OCI-LY3 (cell line): ENCODE measurements around the gene DPP10.

Experiments
- H2AFZ ChIP-seq: fragments of 200-600, 300-600 bp; shearing (Covaris generic); 2 replicates; pipeline ENCODE4 v1.6.0; 2014; ENCODE audit warnings: antibody characterized with exemption, low read depth, low read length
- H3K27ac ChIP-seq: fragments of 200-600, 300-600 bp; sonication (generic); 2 replicates; pipeline ENCODE4 v1.5.1; 2014; ENCODE audit warnings: mild to moderate bottlenecking, low read length, moderate library complexity, mixed read lengths
- H3K27me3 ChIP-seq: fragments of 200-600, 300-600 bp; sonication (generic); 2 replicates; pipeline ENCODE4 v1.6.1; 2014; ENCODE audit warnings: low read depth, low read length, mixed read lengths
- H3K36me3 ChIP-seq: fragments of 200-600, 300-600 bp; sonication (generic); replicated peaks from 2 replicates; pipeline ENCODE3; 2014; ENCODE audit warnings: low read depth, low read length, mixed read lengths
- H3K4me1 ChIP-seq: fragments of 300-600, 200-600 bp; sonication (generic); 2 replicates; pipeline ENCODE4 v1.6.1; 2014; ENCODE audit warnings: low read length, mixed read lengths
- H3K4me2 ChIP-seq: fragments of 200-600, 300-600 bp; sonication (generic); 2 replicates; pipeline ENCODE4 v1.6.1; 2014; ENCODE audit warnings: low read length, mixed read lengths
- H3K4me3 ChIP-seq: fragments of 300-600, 200-600 bp; sonication (generic); 2 replicates; pipeline ENCODE4 v1.5.1; 2014; ENCODE audit warnings: antibody characterized with exemption, mild to moderate bottlenecking, low read length, moderate library complexity
- H3K79me2 ChIP-seq: fragments of 300-600, 200-600 bp; shearing (Covaris generic); 2 replicates; pipeline ENCODE4 v1.6.1; 2014; ENCODE audit warnings: mild to moderate bottlenecking, low read length, mixed read lengths
- H3K9ac ChIP-seq: fragments of 300-600, 200-600 bp; shearing (Covaris generic); 2 replicates; pipeline ENCODE4 v1.6.0; 2014; ENCODE audit warnings: mild to moderate bottlenecking, low read length, moderate library complexity
- H3K9me3 ChIP-seq: fragments of 200-600, 300-600 bp; shearing (Covaris generic); 2 replicates; pipeline ENCODE4 v1.6.1; 2014; ENCODE audit warnings: low read length, mixed read lengths; ENCODE audit not compliant: insufficient read depth
- H4K20me1 ChIP-seq: fragments of 200-600, 300-600 bp; sonication (generic); 2 replicates; pipeline ENCODE4 v1.6.1; 2016; ENCODE audit warnings: low read length, mixed read lengths; ENCODE audit not compliant: insufficient read depth
- CTCF ChIP-seq: fragments of 200-600, 300-600 bp; sonication (generic); IDR thresholded peaks from 2 replicates; pipeline ENCODE4 v1.5.1; 2014; ENCODE audit warnings: antibody characterized with exemption, low read length, low read depth
- EZH2phosphoT487 ChIP-seq: fragments of 200-600 bp; shearing (Covaris generic); IDR thresholded peaks from 2 replicates; pipeline ENCODE4 v1.6.1; 2018; ENCODE audit warnings: antibody characterized with exemption, mixed run types, low read depth

The DPP10 gene

GRCh38 chr2:115558725-115559124 is 1116.3 kb downstream of the DPP10 start:
- TF ChIP-seq EZH2phosphoT487 = no peak
- TF ChIP-seq CTCF = no peak
- no peaks in the 10 kb centered on the region for H3K36me3 ChIP-seq
- no peaks in the 10 kb centered on the region for H4K20me1 ChIP-seq
- H3K27ac ChIP-seq = no peak overlapping the region
- no peaks in the 10 kb centered on the region for H3K27me3 ChIP-seq
- no peaks in the 10 kb centered on the region for H3K9me3 ChIP-seq
- H3K4me3 ChIP-seq = no peak overlapping the region
- no peak overlapping the region for H2AFZ ChIP-seq
- no peaks in the 10 kb centered on the region for H3K79me2 ChIP-seq
- no peak overlapping the region for H3K9ac ChIP-seq
- no peaks in the 10 kb centered on the region for H3K4me1 ChIP-seq
- no peak overlapping the region for H3K4me2 ChIP-seq

GRCh38 chr2:115560666-115561065 is 1118.2 kb downstream of the DPP10 start:
- H3K36me3 ChIP-seq = no peaks in the 10 kb centered on the region
- H3K79me2 ChIP-seq = no peaks in the 10 kb centered on the region
- H4K20me1 ChIP-seq = no peaks in the 10 kb centered on the region
- H3K27me3 ChIP-seq = no peaks in the 10 kb centered on the region
- H3K27ac ChIP-seq = no peak overlapping the region
- no peaks in the 10 kb centered on the region for H3K9me3 ChIP-seq
- no peaks in the 10 kb centered on the region for H3K4me1 ChIP-seq
- no peak overlapping the region for H3K4me3 ChIP-seq
- no peak for TF ChIP-seq EZH2phosphoT487
- TF ChIP-seq CTCF = no peak
- no peak overlapping the region for H2AFZ ChIP-seq
- H3K9ac ChIP-seq = no peak overlapping the region
- H3K4me2 ChIP-seq = no peak overlapping the region

GRCh38 chr2:115568643-115569042 is 1126.2 kb downstream of the DPP10 start:
- Histone ChIP-seq H3K79me2 (no peaks in the 10 kb centered on the region), H3K9me3 (no peaks in the 10 kb centered on the region), H2AFZ (no peak overlapping the region), H3K4me1 (no peaks in the 10 kb centered on the region), H3K4me2 (no peak overlapping the region), H3K9ac (no peak overlapping the region), H4K20me1 (no peaks in the 10 kb centered on the region), H3K27me3 (no peaks in the 10 kb centered on the region), H3K27ac (no peak overlapping the region), H3K4me3 (no peak overlapping the region), H3K36me3 (no peaks in the 10 kb centered on the region)
- TF ChIP-seq CTCF (no peak), EZH2phosphoT487 (no peak)

- H3K9ac ChIP-seq = no peak overlapping the region
- no peaks in the 10 kb centered on the region for H3K9me3 ChIP-seq
- no peak overlapping the region for H2AFZ ChIP-seq
- no peaks in the 10 kb centered on the region for H3K4me1 ChIP-seq
- no peaks in the 10 kb centered on the region for H3K79me2 ChIP-seq
- H3K36me3 ChIP-seq = no peaks in the 10 kb centered on the region
- H3K4me3 ChIP-seq = no peak overlapping the region
- H3K4me2 ChIP-seq = no peak overlapping the region
- H4K20me1 ChIP-seq = no peaks in the 10 kb centered on the region
- H3K27me3 ChIP-seq = no peaks in the 10 kb centered on the region
- no peak overlapping the region for H3K27ac ChIP-seq
- no peak for TF ChIP-seq EZH2phosphoT487
- TF ChIP-seq CTCF = no peak
Measured at GRCh38 chr2:115569547-115569946, 1127.1 kb downstream of the DPP10 start.
